Body of pancreas (tissue), 4 donors: ENCODE data around the gene DLL4.

Source experiments
- POLR2A ChIP-seq, 3 donors: fragments of 450-650 bp; IDR thresholded peaks; one replicate each; pipeline ENCODE4 v1.6.1; 2016; ENCODE audit warnings: antibody characterized with exemption in 3 of 3, mild to moderate bottlenecking in 2 of 3
- TF ChIP-seq, protein P1 (sequence below), 7 experiments: fragments of 450-650 bp in 4 of 7; fragments of 200-600 bp in 3 of 7; sonication (generic) in 3 of 7; IDR thresholded peaks; one replicate each; pipeline ENCODE4 v1.5.1; 2016 to 2019; ENCODE audit warnings: antibody characterized with exemption in 7 of 7

DNA sequence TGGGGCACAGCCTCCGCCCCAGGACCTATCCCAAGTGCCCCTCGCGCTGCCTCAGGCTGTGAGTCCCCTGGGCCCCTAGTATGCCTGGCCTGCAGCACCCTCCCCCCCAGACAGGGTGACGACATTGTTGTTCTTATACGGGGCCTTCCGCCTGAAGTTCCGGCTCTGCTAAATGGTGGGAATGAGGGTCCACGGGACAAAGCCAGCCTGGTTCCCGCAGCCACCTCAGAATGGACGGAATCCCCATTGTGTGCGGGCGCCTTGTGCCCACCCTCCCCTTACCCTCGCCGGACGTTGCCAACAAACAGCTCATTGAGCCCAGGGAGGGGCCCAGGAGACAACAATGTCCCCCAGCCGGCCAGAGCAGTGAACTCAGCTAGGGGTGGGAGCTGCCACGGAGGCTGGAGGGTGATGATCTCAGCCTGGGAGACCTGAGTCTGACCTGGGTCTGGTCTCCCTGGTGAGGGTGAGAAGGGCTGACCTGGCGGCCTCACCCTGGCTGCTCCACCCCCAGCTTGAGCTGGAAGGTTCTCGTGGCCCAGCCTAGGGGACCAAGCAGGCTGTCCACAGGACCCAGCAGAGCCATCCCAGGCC, 10.2 kb upstream of the DLL4 start:
- TF ChIP-seq, protein P1, sequence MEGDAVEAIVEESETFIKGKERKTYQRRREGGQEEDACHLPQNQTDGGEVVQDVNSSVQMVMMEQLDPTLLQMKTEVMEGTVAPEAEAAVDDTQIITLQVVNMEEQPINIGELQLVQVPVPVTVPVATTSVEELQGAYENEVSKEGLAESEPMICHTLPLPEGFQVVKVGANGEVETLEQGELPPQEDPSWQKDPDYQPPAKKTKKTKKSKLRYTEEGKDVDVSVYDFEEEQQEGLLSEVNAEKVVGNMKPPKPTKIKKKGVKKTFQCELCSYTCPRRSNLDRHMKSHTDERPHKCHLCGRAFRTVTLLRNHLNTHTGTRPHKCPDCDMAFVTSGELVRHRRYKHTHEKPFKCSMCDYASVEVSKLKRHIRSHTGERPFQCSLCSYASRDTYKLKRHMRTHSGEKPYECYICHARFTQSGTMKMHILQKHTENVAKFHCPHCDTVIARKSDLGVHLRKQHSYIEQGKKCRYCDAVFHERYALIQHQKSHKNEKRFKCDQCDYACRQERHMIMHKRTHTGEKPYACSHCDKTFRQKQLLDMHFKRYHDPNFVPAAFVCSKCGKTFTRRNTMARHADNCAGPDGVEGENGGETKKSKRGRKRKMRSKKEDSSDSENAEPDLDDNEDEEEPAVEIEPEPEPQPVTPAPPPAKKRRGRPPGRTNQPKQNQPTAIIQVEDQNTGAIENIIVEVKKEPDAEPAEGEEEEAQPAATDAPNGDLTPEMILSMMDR (IDR thresholded peaks at IDR 0.05) = no peak
- TF ChIP-seq POLR2A (IDR thresholded peaks at IDR 0.05) = no peak
